HG02884 (cell line): ENCODE data around the gene DYNLT1.
"Not testable (repeated sequence)": the region's sequence is repeated elsewhere in the genome, so short reads cannot be mapped to it uniquely, and the experiment has no call there.

Experiments
- ATAC-seq: cut with Tn5 transposase; IDR thresholded peaks from one replicate; pipeline ENCODE4 v1.9.1; 2021; ENCODE audit warnings: mild to moderate bottlenecking, moderate library complexity; ENCODE audit not compliant: unreplicated experiment

Gene DYNLT1

DNA sequence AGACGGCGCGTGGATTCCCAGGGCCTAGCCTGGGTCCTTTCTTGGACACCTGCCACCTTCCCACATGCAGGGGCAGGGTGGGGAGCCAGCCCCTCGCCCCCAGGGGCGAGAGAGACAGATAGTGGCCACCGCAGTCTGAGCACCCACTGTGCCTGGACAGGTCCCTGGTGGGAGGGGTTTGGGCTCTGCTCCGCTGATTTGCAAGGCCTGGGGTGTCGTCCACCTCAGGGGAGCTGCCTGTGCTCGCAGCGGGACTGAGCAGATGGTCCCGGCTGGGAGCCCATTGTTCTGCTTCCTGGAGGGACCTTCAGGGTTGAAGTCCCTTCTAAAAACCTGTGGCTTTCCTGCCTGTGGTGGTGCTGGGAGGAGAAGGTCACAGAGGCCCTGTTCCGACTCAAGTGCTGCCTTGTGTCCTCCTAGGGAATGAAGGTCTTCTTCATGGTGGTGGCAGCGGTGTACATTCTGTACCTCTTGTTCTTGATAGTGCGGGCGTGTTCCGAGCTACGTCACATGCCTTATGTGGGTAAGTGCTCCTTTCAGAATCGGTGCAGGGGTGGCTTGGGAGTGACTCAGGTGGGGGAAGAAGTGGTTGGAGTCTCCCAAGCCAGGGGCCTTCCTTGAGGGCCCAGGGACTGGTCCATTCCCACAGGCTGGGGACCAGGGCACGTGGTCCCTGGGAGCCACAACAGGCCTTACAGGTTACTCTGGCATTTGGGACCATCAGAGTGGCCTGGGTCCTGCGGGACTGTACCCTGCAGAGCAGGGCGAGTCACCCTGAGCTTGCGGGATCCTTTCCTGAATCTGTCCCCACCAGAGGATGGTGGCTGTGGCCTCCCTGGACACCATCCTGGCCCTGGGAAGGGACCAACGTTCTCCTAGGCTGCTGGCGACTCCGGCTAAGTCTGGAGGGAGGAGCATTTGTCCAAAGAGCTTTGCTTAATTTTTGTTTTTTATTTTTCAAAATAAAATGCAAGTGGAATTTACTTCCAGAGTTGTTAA lies 19.6 kb downstream of the DYNLT1 start:
- no peak for ATAC-seq

DNA sequence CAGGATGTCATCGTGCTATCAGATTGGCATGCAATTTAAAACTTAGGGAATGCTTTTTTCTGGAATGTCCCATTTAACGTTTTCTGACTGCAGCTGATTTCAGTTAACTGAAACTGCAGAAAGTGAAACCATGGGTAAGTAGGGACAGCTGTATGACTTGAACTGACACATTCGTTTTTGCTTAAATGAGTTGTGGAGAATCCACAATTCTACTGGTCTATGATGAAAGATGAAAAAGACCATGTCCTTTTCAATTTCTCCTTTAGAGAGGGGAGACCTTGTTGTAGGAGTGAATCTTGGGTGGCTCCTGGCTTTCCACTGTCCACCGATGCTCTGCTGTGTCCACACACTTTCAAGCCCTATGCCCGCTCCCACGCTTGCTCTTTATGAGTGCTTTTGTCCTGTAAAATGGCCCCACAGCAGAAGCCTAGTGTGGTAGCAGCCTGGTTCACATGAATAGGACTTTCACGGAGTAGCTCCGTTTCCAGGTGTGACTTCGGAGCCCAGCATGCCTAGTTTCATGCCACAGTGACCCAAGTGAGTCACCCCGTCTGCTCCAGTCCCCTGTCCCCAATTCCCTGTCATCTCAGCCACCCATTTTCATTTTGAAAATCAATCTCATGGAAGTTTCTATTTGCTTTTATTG lies 21.9 kb downstream of the DYNLT1 start:
- no peak for ATAC-seq

DNA sequence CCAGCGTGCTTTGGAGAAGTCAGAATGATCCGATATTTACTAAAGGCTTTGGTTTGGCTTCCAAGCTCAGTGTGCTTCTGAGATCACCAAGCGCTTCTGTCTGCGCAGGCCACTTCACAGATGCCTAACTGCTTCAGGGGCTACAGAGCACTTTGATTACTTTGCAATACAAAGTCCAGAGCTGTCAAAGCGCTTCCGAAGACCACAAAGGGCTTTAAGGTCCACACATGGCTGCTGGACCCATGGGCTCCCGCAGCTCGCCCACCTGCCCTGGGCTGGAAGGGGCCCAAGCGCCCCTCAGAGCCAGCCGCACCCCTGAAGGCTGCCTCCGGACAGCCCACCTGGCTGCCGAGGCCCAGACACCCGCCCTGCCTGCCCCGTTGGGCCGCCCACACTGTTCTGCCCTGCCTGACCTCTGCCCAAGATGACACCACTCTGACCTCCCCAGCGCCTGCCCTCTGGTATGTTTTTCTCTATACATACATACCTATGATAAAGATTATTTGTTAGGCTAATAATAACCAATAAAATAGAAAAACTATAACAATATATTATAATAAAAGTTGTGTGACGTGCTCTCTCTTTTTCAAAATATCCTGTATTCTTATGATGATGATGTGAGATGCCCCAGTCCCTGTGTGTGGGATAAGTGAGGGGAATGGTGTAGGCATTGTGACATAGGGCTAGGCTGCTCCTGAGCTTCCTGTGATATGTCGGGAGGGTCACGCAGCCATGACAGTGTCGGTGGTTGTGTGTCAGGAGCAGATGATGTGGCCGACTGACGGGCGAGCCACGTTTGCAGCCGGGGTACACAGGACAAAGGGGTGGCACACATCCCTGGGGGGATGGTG lies 22.6 kb downstream of the DYNLT1 start:
- no peak for ATAC-seq

DNA sequence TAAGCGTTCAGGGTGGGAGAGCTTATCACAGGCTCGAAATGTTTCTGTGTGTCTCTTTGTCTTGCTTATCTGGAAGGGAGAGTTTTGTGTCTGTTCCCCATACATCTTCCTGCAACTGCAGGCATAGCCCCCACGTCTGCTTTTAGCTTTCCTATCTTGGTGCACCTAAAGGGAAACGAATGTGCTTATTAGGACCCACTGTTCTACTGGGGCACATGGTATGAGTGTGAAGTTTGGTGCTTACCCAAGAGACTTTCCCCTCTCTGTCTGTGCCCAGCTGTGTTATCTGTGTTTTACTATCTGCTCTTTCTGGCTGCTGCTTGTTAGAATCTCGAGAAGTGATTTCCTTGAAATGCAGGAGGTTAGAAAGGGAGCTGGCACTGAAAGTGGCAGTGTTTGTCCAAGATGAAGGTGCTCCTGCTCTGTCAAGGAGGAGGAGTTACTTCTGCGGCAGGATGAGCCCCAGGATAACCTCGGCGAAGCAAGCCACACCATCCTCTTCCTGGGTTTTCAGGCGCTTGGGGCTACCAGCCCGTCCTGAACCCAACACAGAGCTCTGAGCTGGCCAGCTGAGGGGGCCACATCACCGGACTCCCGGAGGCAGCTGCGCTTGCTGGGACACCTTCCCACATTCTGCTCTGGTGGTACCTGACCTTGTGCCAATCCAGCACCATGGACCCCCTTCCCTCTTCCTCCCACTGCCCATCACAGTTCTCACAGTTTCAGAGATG lies 23.4 kb downstream of the DYNLT1 start:
- ATAC-seq: no peak

DNA sequence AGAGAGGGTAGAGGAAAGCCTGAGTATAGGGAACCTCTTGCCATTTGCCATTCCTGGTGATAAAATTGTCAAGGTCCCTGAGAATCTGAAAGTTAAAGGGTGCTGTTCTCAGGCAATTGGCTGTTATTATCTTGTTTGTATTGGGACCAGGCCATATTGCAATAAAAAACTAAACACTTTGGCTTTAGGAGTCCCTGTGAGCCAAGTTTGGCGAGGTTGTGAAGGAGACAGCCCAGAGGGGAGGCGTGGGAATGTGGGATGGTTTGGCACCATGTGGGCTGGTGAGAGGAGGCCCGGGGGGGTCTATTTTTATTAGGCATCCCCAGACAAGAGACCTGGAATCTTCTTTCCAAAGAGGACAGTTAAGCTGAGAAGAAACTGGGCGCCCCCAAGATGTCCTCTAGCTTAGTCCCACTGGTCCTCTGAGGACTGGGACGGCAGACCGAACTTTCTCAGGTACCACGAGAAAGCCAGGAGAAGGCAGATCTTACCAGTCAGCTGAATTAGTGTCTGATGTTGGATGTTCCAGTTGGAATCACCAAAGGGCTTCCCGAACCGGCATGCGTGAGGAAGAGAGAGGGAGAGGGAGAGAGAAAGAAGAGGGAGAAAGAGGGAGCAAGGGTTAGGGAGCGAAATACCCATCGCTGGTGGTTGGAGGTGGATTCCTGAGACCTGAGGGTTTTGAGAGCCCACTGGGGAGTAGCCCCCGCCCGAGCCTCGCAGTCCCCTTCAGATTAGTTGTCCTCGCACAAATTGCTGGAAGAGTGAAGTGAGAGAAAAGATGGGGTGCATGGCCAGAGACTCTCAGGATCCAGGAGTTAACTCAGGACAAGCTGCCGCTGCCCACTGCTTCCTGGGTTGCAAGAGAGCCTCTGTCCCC lies 24.4 kb downstream of the DYNLT1 start:
- ATAC-seq: no peak

DNA sequence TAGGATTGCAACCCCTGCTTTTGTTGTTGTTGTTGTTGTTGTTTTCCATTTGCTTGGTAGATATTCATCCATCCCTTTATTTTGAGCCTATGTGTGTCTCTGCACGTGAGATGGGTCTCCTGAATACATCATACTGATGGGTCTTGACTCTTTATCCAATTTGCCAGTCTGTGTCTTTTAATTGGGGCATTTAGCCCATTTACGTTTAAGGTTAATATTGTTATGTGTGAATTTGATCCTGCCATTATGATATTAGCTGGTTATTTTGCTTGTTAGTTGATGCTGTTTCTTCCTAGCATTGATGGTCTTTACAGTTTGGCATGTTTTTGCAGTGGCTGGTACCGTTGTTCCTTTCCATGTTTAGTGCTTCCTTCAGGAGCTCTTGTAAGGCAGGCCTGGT lies 26.3 kb downstream of the DYNLT1 start:
- not testable (repeated sequence) for ATAC-seq

DNA sequence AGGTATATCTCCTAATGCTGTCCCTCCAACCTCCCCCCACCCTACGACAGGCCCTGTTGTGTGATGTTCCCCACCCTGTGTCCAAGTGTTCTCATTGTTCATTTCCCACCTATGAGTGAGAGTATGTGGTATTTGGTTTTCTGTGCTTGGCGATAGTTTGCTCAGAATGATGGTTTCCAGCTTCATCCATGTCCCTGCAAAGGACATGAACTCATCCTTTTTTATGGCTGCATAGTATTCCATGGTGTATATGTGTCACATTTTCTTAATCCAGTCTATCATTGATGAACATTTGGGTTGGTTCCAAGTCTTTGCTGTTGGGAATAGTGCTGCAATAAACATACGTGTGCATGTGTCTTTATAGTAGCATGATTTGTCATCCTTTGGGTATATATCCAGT lies 29.9 kb downstream of the DYNLT1 start:
- ATAC-seq: not testable (repeated sequence)

DNA sequence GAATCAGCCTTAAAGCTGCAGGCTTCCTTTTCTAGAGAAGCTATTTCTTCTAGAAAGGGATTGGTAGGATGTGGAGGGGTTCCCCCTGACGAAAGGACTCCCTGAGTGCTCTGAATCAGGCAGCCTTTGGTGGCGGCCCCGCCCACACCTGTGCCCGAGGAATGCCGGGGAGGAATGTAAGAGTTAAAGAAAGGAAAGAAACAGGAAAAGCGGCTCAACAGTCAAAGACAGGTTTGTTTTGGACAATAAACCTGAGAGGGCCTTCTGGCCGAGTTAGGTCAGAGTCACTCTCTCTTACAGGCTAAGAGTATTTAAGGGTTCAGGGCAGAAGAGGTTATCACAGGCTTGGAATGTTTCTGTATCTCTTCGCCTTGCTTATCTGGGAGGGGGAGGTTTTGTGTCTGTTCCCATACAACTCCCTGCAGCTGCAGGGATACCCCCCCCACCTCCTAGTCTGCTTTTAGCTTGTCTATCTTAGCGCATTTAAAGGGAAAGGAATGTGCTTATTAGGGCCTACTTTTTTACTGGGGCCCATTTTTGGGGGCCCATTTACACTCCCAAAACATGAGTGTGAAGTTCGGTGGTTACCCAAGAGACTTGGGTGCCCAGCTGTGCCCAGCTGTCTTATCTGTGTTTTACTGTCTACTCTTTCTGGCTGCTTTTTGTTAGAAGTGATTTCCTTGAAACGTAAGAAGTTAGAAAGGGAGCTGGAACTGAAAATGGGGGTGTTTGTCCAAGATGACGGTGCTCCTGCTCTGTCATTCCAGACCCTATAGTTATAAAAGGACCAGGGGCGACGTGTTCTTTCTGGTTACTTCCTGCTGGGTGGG lies 32.8 kb downstream of the DYNLT1 start:
- ATAC-seq: no peak

DNA sequence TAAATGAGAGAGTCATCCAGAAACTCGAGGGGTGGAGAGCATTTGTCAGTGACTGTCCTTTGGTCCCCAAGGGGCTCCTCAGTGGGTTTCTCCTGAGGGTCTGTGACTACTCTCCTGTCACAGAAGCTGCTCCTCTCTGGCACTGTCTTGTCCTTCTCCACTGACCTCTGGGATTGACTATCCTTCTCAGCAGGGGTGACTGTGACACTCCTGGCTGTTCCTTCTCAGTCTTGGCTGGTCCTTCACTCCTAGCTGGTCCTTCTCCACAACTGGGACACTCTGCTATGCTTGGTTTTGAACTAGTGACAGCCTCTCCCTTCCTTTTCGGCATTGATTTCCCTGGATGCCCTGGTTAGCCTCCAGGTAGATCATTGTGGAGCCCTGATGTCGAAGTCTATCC lies 33.5 kb downstream of the DYNLT1 start:
- ATAC-seq: no peak

DNA sequence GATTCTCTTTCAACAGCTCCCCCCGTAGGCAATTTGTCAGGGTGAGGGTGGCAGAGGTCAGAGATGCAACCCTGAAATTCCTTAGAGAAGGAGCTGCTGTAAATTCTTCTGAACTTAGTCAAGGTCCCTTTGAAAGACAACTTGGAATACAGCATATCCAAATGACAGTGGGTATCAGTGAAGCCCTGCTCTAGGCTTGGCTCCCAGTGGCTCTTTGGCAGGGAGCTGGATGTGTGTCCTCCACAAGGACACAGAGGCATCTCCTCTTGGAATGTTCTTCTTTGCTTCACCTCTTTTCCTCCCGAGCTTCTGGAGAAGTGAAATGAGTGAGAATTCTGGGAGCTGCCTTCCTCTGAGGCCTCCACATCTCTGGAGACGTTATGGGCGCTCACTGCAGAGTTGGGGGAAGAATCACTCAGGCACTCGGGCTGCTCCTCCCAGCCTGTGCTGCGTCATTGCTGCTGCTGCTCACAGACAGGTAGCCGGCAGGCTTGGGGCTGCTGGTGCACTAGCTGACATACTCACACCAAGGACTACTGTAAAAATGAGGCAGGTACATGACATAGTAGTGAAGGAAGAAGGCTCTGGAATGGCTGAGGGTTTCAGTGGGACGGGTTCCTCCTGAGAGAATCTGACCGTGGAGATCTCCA lies 34.1 kb downstream of the DYNLT1 start:
- no peak for ATAC-seq

DNA sequence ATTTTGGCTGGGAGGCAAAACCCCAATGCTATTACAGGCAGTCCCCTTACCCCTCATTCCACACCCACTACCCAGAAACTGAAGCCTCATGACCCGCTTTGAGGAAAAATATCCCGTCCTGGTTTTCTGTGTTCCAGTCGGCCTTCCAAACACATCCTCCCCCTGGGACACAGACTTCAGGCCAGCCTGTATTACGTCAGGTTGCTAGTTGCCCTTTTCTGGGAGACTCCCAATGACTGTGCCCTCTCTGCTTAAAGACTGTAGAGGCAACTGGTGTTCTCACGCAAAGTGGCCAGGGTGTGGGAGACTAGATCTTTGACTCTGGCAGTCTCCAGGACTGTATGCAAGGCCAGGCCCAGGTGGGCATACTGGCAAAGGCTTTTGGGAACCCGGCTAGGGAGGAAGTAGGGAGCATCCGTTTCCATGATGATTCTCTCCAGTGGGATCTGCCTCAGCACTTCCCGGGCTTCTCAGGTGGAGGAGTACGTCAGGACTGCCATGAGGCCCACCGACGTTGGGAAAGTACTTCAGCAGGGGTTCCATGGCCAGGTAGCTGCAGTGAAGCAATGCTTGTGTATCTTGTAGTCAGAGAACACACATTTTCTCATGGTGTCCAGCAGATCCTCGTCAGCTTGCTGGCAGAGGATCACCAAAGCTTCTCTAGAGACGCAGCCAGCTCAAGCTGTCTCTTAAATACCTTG lies 34.9 kb downstream of the DYNLT1 start:
- ATAC-seq: no peak

DNA sequence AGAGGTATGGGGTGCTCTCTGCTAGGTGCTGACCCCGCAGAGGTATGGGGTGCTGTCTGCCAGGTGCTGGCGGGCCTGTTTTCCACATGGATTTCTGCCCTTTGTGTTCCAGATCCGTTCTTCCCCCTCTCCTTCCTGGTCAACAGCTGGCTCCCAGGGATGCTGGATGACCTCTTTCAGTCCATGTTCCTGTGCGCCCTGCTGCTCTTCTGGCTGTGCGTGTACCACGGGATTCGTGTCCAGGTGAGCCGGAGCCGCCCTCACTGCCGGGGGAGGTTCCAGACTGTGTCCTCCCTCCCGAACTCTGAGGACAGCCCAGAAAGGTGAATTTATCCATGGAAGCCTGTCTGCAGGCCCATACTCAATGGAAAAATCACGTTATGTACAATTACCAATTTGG lies 36.3 kb downstream of the DYNLT1 start:
- no peak for ATAC-seq

DNA sequence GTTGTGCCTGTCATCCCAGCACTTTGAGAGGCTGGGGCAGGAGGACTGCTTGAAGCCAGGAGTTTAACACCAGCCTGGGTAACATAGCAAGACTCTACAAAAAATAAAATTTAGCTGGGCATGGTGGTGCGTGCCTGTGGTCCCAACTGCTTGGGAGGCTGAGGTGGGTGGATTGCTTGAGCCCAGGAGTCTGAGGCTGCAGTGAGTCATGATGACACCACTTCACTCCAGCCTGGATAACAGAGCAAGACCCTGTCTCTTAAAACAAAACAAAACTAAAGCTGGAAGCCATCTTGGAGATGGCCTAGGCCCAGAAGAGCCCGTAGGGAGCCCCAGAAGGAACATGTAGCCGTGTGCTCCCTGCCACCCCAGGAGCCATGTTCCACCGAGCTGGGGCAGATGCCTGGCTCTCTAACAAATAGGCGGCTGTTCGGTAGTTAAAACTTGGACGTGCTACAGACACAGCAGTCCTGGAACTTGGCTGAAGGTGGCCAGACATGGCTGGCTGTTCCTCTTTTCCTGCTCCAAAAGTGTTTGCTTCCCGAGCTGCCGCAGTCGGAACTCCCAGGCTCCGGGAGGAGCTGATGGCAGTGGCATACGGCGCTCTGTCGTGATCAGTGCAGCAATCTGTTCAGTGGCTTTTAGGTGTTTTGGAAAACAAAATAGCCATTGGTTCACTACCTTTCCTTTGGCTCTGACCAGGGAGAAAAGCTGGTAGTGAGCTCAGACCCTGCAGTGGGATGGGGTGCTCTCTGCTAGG lies 37.0 kb downstream of the DYNLT1 start:
- no peak for ATAC-seq

DNA sequence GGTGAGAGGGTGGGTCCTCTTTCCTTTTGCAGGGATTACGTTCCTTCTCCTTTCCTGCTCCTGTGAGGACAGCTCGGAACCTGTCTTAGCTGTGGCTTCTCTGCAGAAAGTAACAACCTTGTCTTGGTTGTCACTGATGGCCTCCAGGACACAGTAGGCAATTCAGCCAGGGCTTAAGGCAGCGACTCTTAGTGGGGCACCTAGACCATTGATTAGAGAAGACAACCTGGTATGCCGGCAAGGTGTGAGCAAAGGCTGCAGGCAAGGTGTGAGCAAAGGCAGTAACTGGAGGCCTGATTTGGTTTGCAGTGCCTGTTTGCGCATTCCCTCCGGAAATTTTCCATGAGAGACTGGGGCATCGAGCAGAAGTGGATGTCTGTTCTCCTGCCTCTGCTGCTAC lies 37.6 kb downstream of the DYNLT1 start:
- no peak for ATAC-seq

DNA sequence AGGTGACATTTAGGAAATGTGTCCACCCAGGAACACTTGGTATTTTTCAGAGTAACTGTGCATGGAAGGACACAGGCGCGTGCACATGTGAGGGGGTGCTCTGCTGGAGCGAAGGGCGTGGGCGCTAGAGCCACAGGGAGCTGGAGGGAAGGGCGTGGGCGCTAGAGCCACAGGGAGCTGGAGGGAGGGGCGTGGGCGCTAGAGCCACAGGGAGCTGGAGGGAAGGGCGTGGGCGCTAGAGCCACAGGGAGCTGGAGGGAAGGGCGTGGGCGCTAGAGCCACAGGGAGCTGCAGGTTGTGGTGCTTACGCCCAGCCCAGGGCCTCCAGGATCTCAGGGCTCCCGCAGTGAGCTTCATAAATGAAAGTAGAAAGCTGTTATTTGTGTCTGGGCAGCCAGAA lies 38.5 kb downstream of the DYNLT1 start:
- ATAC-seq: not testable (repeated sequence)

DNA sequence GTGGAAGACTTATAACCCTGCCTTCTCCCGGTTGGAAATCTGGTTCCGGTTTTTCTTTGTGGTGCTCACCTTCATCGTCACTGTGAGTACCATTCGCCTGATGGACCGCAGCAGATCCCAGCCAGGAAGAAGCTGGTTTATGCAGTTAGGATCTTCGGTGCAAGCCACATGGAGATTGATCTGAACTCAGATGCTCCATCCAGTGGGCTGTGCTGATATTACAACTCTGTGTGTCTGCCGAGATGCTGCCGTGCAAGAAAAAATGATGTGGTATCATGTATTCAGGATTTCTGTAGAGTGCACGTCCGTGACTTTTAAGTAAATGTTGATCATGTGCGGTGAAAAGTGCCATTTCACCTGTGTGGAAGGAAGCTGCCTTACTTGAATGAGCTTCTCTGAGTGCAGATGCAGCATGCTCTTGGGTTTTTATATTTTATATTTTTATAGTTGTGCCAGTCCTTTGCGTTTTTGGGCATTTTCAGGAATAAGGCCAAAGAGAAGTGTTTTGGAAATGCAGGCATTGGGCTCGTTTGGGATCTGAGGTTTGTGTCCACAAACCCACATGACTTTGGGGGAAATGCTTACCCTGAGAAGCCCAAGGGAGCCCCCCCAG lies 39.2 kb downstream of the DYNLT1 start:
- ATAC-seq: no peak

DNA sequence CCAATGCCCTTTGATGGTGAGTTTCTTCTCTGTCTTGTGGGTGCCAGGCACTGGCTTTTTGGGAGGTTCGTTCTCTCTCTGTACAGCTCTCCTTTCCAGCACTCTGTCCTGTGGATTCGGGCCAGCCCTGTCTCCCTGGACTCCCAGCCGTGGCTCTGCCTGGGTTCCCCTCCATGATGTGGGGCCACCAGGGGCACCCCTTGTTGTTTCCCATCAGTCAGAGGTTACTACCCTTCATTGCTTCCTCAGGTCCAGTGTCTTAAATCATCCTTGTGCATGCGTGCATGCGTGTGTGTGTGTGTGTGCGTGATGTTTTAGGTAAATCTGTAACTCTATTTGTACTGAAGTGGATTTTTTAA lies 40.5 kb downstream of the DYNLT1 start:
- no peak for ATAC-seq
